AG09319 (cell line): ENCODE data around the gene ARFRP1.

ENCODE experiments used
- DNase-seq: peaks from one replicate; pipeline ENCODE4 v3.0.0-alpha.2; 2010; ENCODE audit warnings: low read depth; ENCODE audit errors: extremely low read depth
- CTCF ChIP-seq: IDR thresholded peaks from 2 replicates; pipeline ENCODE4 v1.5.1; 2011; ENCODE audit warnings: low read depth, mild to moderate bottlenecking, inconsistent platforms, low read length, moderate library complexity

The ARFRP1 gene

GRCh38 chr20:63702036-63702665, 5.6 kb downstream of the ARFRP1 start:
- no peak for DNase-seq
- TF ChIP-seq CTCF: no peak

- TF ChIP-seq CTCF: no peak
- no peak for DNase-seq
Observed at GRCh38 chr20:63701329-63702035, 6.3 kb downstream of the ARFRP1 start.

GRCh38 chr20:63701051-63701328, 6.8 kb downstream of the ARFRP1 start:
- no peak for DNase-seq
- TF ChIP-seq CTCF: no peak

- TF ChIP-seq CTCF: no peak
- no peak for DNase-seq
Observed at GRCh38 chr20:63700199-63701050, 7.4 kb downstream of the ARFRP1 start.

- DNase-seq: no peak
- TF ChIP-seq CTCF: no peak
Observed at GRCh38 chr20:63699466-63700198, 8.1 kb downstream of the ARFRP1 start.

- no peak for TF ChIP-seq CTCF
- DNase-seq: peak; percentile 69
Observed at GRCh38 chr20:63698739-63699465, 8.9 kb downstream of the ARFRP1 start.
